Measurements from ENCODE around the gene SCAF4. TPM values are rescaled to one million over a fixed set of nuclear protein-coding genes. Genes with fewer than 3 reads are reported as not detected.

SCAF4 gene
- total and polyA plus RNA-seq, 2 donors (not counting 3 experiments of a cell fraction or from before 2014, with no cell fraction given): 12.2 to 41.2 TPM

DNA sequence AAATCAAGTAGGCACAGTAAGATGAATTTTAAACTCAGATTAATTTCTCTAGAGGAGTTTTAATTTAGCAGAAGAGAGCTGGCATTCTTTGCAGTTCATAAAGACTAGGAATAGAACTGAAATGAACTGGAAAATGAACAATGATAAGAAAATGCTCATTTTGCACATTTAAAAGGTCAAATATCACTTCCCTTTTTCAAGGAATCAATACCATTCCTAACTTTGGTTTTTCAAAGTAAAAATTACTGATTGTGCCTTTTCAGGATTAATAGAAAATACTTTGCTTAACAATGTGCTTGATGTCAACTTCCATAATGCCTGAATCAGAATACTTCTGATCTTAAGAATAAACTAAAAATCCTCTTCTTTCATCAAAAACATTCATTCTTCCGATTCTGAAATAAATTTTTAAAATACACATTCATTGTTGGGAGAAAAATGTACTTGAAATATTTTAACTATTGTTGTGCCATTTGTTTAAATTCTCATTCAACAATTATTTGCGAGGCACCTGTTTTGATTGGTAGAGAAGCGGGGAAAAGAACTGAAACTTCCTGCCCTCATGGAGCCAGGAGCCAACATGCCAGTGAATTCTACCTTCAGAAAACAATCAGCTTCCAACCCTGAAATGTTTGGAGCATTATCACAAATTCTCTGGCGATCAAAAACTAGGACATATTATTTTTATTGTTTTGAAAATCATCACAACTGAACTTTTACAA, 2.1 kb downstream of the SCAF4 start:
- Histone ChIP-seq H3K4me2 (ENCODE audit: insufficient read depth, low read length) (peak overlapping the region; percentile 98), H3K4me1 (ENCODE audit: control insufficient read depth, extremely low read depth, insufficient read depth, low read length) (peaks cover 28% of the 10 kb centered on the region), H3K27ac (ENCODE audit: insufficient read depth, low read depth, low read length) (no peak overlapping the region), H2AFZ (ENCODE audit: low read depth, low read length) (no peak overlapping the region), H3K9me3 (replicated peaks; ENCODE audit: control insufficient read depth, insufficient read depth, low read length) (no peaks in the 10 kb centered on the region), H4K20me1 (replicated peaks; ENCODE audit: control insufficient read depth, extremely low read depth, insufficient read depth, low read length) (peaks cover 26% of the 10 kb centered on the region), H3K9ac (replicated peaks; ENCODE audit: extremely low read depth, insufficient read depth, low read length) (no peak overlapping the region), H3K36me3 (ENCODE audit: control insufficient read depth in 2 of 2, extremely low read depth in 1 of 2, insufficient read depth in 2 of 2, low read length in 2 of 2) (no peaks in the 10 kb centered on the region), H3K27me3 (ENCODE audit: control insufficient read depth in 2 of 2, insufficient read depth in 2 of 2, low read length in 2 of 2) (no peaks in the 10 kb centered on the region), H3K9me1 (replicated peaks; ENCODE audit: control insufficient read depth, extremely low read depth, insufficient read depth, low read length) (no peaks in the 10 kb centered on the region), H3K79me2 (ENCODE audit: control insufficient read depth, insufficient read depth, low read length) (peaks cover 70% of the 10 kb centered on the region), H3K4me3 (replicated peaks in 1 of 3; ENCODE audit: insufficient read depth in 1 of 3, low read depth in 1 of 3, low read length in 3 of 3) (peak overlapping the region in 2 of 3 experiments; percentile 79 to 95)
- ChIA-PET CTCF (no interaction called here), POLR2A (no interaction called here)
- BruUV-seq (replicated peaks): TSS peak; percentile 36
- intact Hi-C loops (cut with micrococcal nuclease): loop anchor here (2.0 to 5.0 kb wide), 3 partner anchors 69 to 813 kb away; partner anchors contain the start of gene MIS18A
- no peak for DNase-seq (ENCODE audit: low read depth, low spot score)
- no peak for FAIRE-seq
- TF ChIP-seq, protein P1, sequence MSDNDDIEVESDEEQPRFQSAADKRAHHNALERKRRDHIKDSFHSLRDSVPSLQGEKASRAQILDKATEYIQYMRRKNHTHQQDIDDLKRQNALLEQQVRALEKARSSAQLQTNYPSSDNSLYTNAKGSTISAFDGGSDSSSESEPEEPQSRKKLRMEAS (IDR thresholded peaks at IDR 0.05; ENCODE audit: insufficient read depth, insufficient read length): no peak
- TF ChIP-seq JUN (IDR thresholded peaks at IDR 0.05; ENCODE audit: borderline replicate concordance, insufficient read depth, insufficient read length, low read depth): no peak
- no peak for TF ChIP-seq GATA2 (IDR thresholded peaks at IDR 0.05; ENCODE audit: insufficient read depth, insufficient read length, low read depth, low read length)
- no peak for TF ChIP-seq POLR2A (IDR thresholded peaks at IDR 0.05; ENCODE audit: low read depth, low read length)
- no peak for TF ChIP-seq POLR2AphosphoS5 (IDR thresholded peaks at IDR 0.05; ENCODE audit: insufficient read depth, low read depth, low read length)
- TF ChIP-seq MYC (IDR thresholded peaks at IDR 0.05; ENCODE audit: low read depth, low read length): no peak
- no peak for TF ChIP-seq FOS (IDR thresholded peaks at IDR 0.05; ENCODE audit: borderline replicate concordance, insufficient read depth, low read length)
- TF ChIP-seq, protein P2, sequence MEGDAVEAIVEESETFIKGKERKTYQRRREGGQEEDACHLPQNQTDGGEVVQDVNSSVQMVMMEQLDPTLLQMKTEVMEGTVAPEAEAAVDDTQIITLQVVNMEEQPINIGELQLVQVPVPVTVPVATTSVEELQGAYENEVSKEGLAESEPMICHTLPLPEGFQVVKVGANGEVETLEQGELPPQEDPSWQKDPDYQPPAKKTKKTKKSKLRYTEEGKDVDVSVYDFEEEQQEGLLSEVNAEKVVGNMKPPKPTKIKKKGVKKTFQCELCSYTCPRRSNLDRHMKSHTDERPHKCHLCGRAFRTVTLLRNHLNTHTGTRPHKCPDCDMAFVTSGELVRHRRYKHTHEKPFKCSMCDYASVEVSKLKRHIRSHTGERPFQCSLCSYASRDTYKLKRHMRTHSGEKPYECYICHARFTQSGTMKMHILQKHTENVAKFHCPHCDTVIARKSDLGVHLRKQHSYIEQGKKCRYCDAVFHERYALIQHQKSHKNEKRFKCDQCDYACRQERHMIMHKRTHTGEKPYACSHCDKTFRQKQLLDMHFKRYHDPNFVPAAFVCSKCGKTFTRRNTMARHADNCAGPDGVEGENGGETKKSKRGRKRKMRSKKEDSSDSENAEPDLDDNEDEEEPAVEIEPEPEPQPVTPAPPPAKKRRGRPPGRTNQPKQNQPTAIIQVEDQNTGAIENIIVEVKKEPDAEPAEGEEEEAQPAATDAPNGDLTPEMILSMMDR (IDR thresholded peaks at IDR 0.05; ENCODE audit: extremely low read depth in 1 of 2, insufficient read depth in 1 of 2, low read depth in 1 of 2, low read length in 2 of 2): no peak
- TF ChIP-seq EZH2 (IDR thresholded peaks at IDR 0.05; ENCODE audit: borderline replicate concordance, low read depth, low read length, severe bottlenecking): no peak
- dilution Hi-C loops (cut with MboI; ENCODE audit: extremely low pct_ligation_motif_present, low sequenced_read_pairs): no loop called here

Data from endothelial cell of umbilical vein (primary cell).